Activated naive CD8-positive, alpha-beta T cell treated with anti-CD3 and anti-CD28 coated beads, Interleukin-2, amount 10 ng/mL, durations not matched to agents 7 days and 5 days (primary cell): ENCODE data around the gene IFT43. TPM values are rescaled to one million over a fixed set of nuclear protein-coding genes. Genes with fewer than 3 reads are reported as not detected.

Experiments
- ATAC-seq: fragments of 150-1000 bp; cut with Tn5 transposase; one replicate; pipeline ENCODE4 v1.10.0; 2021; ENCODE audit warnings: low read depth, moderate library complexity
- POLR2A ChIA-PET: fragments of 350-600 bp; sonication (Branson Sonifier 250); formaldehyde crosslinking; loops from one replicate; lab custom pipeline; 2021; ENCODE audit warnings: antibody characterized with exemption; lab: Charles Lee
- DNase-seq: peaks from one replicate; pipeline ENCODE4 v3.0.0; 2021
- H3K27ac Mint-ChIP-seq: one replicate; pipeline ENCODE4 v1.8.0; 2022; ENCODE audit warnings: mild to moderate bottlenecking, mixed read lengths
- H3K27me3 Mint-ChIP-seq: one replicate; pipeline ENCODE4 v1.8.0; 2022; ENCODE audit warnings: mild to moderate bottlenecking, moderate library complexity, mixed read lengths
- H3K36me3 Mint-ChIP-seq: one replicate; pipeline ENCODE4 v1.8.0; 2021; ENCODE audit warnings: mild to moderate bottlenecking, mixed read lengths
- H3K4me1 Mint-ChIP-seq: one replicate; pipeline ENCODE4 v1.8.0; 2021; ENCODE audit warnings: mixed read lengths
- H3K4me3 Mint-ChIP-seq: one replicate; pipeline ENCODE4 v1.8.0; 2022; ENCODE audit warnings: mild to moderate bottlenecking, moderate library complexity, mixed read lengths
- H3K9me3 Mint-ChIP-seq: one replicate; pipeline ENCODE4 v1.8.0; 2021; ENCODE audit warnings: mixed read lengths
- total RNA-seq, 2 experiments: library from RNA; stranded (reverse); gene quantifications; one replicate each; pipeline ENCODE4 v1.2.3, GENCODE V29; 2021

IFT43 gene
- total RNA-seq, 2 experiments from 2014 or later: 8.0 to 8.2 TPM

- ATAC-seq (no peak), DNase-seq (no peak)
- Mint-ChIP-seq H3K4me1 (peaks cover 23% of the 10 kb centered on the region), H3K27ac (no peak overlapping the region), H3K9me3 (no peaks in the 10 kb centered on the region), H3K27me3 (peaks cover 4% of the 10 kb centered on the region), H3K4me3 (no peak overlapping the region), H3K36me3 (no peaks in the 10 kb centered on the region)
- POLR2A ChIA-PET: no interaction called here
These were observed 889 bp upstream of the IFT43 start for GRCh38 chr14:75984674-75985073.

- Mint-ChIP-seq H3K4me1 (peaks cover 15% of the 10 kb centered on the region), H3K36me3 (peaks cover 2% of the 10 kb centered on the region), H3K4me3 (peak overlapping the region; percentile 83), H3K27ac (no peak overlapping the region), H3K27me3 (peaks cover 4% of the 10 kb centered on the region), H3K9me3 (no peaks in the 10 kb centered on the region)
- DNase-seq (no peak), ATAC-seq (no peak)
- POLR2A ChIA-PET: no interaction called here
These were observed 839 bp downstream of the IFT43 start for GRCh38 chr14:75986439-75986765.

DNA sequence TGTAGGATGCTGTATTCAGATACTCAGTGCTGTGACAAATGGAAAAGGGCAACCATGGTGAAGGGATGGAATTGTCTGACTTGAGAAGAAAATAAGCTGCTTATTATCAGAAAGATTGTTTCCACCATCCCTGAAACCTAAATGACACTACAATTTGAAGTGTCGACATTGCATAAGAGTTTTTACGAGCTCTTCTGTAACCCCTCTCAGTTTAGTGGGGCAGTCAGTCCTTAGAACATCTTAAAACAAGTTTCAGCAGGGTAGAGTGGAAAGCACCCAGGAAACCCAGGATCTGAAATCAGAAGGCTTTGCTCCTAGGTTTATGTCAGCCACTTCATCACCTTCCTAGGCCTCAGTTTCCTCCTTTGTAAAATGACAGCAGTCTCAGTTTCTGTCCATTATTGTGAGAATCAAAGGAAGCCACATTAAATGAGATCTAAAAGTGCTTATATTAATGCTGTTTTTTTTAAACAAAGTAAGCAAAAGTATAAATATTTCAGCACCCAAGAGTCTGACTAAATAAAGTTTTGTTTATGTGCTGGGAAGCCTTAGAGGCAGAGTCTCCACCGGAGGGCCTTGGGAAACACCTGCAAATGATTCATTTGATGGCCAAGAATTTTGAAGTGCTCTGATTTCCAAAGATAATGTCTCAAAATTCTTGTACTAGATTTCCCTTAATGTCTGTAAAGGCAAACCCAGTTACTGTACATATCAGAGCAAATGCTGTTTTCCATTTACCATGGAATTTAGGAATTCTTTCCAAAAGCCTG, 1.8 kb downstream of the IFT43 start:
- POLR2A ChIA-PET: no interaction called here
- Mint-ChIP-seq H3K9me3 (no peaks in the 10 kb centered on the region), H3K4me3 (no peak overlapping the region), H3K27me3 (peaks cover 4% of the 10 kb centered on the region), H3K36me3 (peaks cover 2% of the 10 kb centered on the region), H3K27ac (no peak overlapping the region), H3K4me1 (peaks cover 11% of the 10 kb centered on the region)
- no peak for ATAC-seq
- DNase-seq: no peak

- peaks cover 13% of the 10 kb centered on the region for H3K4me1 Mint-ChIP-seq
- POLR2A ChIA-PET: no interaction called here
- H3K27ac Mint-ChIP-seq: no peak overlapping the region
- peaks cover 2% of the 10 kb centered on the region for H3K36me3 Mint-ChIP-seq
- DNase-seq: no peak
- no peak for ATAC-seq
- H3K9me3 Mint-ChIP-seq: no peaks in the 10 kb centered on the region
- no peak overlapping the region for H3K4me3 Mint-ChIP-seq
- H3K27me3 Mint-ChIP-seq: no peaks in the 10 kb centered on the region
These were observed 3.6 kb downstream of the IFT43 start for GRCh38 chr14:75989134-75989533.

GRCh38 chr14:75990297-75990696, 4.7 kb downstream of the IFT43 start:
- H3K36me3 Mint-ChIP-seq: peaks cover 2% of the 10 kb centered on the region
- no peak for ATAC-seq
- DNase-seq: no peak
- H3K9me3 Mint-ChIP-seq: no peaks in the 10 kb centered on the region
- H3K27ac Mint-ChIP-seq: no peak overlapping the region
- peaks cover 13% of the 10 kb centered on the region for H3K4me1 Mint-ChIP-seq
- POLR2A ChIA-PET: no interaction called here
- no peak overlapping the region for H3K4me3 Mint-ChIP-seq
- H3K27me3 Mint-ChIP-seq: no peaks in the 10 kb centered on the region

DNA sequence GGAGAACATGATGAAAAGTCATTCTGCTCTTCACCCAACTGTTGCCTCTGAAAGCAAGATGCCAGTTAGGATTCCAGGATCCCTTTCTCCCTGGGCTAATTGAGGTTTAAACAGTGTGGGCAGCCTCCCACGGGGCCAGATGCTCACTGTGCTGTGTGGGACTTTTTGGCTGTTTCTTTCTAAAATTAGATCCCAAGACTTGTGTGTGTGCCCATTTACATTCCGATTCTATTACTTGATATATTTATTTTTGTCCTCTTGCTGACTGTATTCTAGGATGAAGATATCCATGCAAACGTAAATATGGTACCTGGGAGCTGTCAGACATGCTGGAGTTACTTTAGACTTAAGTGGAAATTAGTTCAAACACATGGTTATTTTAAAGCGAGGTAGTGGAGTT, 6.2 kb downstream of the IFT43 start:
- peaks cover 2% of the 10 kb centered on the region for H3K36me3 Mint-ChIP-seq
- ATAC-seq (no peak), DNase-seq (no peak)
- H3K4me3 Mint-ChIP-seq: no peak overlapping the region
- peaks cover 4% of the 10 kb centered on the region for H3K4me1 Mint-ChIP-seq
- H3K27ac Mint-ChIP-seq: no peak overlapping the region
- POLR2A ChIA-PET: no interaction called here
- H3K27me3 Mint-ChIP-seq: no peaks in the 10 kb centered on the region
- H3K9me3 Mint-ChIP-seq: no peaks in the 10 kb centered on the region

DNA sequence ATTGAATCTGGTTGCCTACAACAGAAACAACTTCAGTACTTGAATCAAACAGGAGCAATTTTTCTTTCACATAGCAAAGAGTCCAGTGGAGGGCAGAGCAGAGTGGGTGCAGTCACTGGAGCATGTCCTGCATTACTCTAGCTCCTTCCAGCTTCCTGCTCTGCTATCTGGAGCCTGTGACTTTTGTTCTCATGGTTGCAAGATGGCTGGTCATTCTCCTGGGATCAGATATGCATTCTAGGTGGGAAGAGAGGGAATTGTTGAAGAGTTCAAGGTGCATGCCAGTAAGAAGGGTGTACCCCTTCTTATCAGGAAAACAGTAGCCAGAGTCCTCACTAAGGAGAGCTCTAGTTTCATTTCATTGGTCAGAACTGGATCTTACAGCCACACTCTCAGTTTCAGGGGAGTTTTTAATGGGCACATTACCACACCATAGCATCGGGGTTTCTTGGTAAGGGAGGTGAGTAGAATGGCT, 8.0 kb downstream of the IFT43 start:
- POLR2A ChIA-PET: no interaction called here
- Mint-ChIP-seq H3K9me3 (no peaks in the 10 kb centered on the region), H3K27me3 (no peaks in the 10 kb centered on the region), H3K27ac (no peak overlapping the region), H3K4me1 (peaks cover 3% of the 10 kb centered on the region), H3K36me3 (peaks cover 2% of the 10 kb centered on the region), H3K4me3 (no peak overlapping the region)
- no peak for DNase-seq
- ATAC-seq: no peak

DNA sequence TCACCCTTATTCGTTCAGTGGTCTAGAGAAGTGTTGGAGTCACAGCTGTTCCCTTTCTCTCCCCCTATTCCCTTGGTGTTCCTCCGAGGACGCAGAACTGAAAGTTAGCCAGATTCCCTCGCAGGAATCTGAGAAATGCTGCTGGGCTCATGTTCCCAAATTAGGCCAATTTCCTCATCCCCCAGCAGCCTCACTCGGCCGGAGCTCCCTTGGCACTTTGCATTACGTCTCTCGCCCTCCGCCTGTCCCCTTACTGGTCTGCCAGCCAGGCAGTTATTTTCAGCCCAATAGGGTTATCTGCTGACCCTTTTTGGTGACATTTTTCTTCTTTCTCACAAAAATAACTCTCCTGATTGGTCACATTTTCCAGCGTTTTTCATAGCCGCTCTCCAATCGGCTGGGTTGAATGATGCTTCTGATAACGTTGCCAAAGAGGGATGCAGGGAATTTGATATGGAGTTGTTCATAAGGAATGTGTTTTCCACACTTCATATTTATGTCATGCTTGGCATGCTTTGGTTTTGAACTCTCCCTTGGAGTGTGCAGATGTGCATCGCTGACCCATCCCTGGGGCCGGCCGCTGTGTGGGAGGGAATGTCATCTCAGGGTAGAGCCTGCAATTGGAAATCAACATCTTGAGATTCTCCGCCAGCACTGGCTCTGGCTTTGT, 9.9 kb downstream of the IFT43 start:
- Mint-ChIP-seq H3K27me3 (no peaks in the 10 kb centered on the region), H3K4me1 (peaks cover 3% of the 10 kb centered on the region), H3K27ac (no peak overlapping the region), H3K4me3 (no peak overlapping the region), H3K36me3 (no peaks in the 10 kb centered on the region), H3K9me3 (no peaks in the 10 kb centered on the region)
- DNase-seq (no peak), ATAC-seq (no peak)
- POLR2A ChIA-PET: no interaction called here

GRCh38 chr14:75996488-75996887, 10.9 kb downstream of the IFT43 start:
- no peak overlapping the region for H3K27ac Mint-ChIP-seq
- ATAC-seq (no peak), DNase-seq (no peak)
- peaks cover 3% of the 10 kb centered on the region for H3K4me1 Mint-ChIP-seq
- no peaks in the 10 kb centered on the region for H3K36me3 Mint-ChIP-seq
- no peaks in the 10 kb centered on the region for H3K27me3 Mint-ChIP-seq
- no peaks in the 10 kb centered on the region for H3K9me3 Mint-ChIP-seq
- POLR2A ChIA-PET: no interaction called here
- H3K4me3 Mint-ChIP-seq: no peak overlapping the region

DNA sequence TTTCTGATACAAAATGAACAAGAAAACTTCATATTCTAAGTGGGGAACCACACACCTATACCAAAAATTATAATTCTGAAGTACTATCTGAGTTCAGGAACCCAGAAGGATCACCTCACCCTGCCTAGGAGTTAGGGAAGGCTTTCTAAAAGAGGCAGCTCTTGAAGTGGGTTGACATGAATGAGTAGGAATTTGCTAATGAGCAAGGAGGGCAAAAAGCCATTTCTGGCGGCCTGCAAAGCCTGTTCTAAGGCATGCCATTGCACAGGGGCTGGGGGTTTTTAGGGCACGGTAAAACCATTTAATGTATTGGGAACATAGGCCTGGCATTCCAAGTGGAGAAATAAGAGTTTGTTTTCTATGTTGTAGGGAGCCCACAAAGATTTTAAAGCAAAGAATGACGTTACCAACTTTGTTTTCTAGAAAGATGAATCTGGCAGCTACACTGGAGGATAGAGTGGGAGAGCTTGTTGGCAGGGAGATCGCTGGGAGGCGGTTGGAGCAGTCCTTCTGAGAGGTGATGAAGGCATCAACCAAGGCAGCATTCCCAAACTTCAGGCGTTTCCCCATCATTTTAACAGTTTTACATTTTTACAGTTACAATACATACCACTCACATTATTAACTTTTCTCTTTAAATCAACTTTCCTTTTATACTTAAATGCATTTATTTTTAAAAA, 14.1 kb downstream of the IFT43 start:
- H3K4me1 Mint-ChIP-seq: no peaks in the 10 kb centered on the region
- H3K27ac Mint-ChIP-seq: no peak overlapping the region
- no peaks in the 10 kb centered on the region for H3K27me3 Mint-ChIP-seq
- peaks cover 6% of the 10 kb centered on the region for H3K36me3 Mint-ChIP-seq
- POLR2A ChIA-PET: no interaction called here
- no peak for ATAC-seq
- no peak overlapping the region for H3K4me3 Mint-ChIP-seq
- no peak for DNase-seq
- H3K9me3 Mint-ChIP-seq: peaks cover 1% of the 10 kb centered on the region

DNA sequence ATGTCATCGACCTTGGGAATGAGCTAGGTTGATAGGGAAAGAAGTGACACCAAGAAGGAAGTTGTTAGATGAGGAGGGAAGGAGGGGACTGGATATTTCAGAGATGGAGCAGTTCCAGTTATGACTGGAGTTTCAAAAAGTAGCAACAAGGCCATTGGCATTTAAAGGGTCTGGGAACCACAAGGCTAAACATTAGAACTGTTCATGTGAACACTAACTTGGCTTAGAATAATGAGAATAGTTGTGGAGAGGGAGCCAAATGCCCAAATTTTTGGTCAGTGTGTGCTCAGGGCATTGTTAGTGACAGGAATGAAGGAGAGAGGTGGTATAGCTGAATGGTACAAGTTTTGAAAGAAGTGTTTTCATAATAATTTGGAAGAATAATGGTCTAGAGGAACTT, 16.8 kb downstream of the IFT43 start:
- Mint-ChIP-seq H3K4me3 (no peak overlapping the region), H3K36me3 (peaks cover 11% of the 10 kb centered on the region), H3K9me3 (peaks cover 1% of the 10 kb centered on the region), H3K27ac (peak overlapping the region; percentile 46), H3K4me1 (no peaks in the 10 kb centered on the region), H3K27me3 (no peaks in the 10 kb centered on the region)
- DNase-seq: no peak
- POLR2A ChIA-PET: no interaction called here
- no peak for ATAC-seq

DNA sequence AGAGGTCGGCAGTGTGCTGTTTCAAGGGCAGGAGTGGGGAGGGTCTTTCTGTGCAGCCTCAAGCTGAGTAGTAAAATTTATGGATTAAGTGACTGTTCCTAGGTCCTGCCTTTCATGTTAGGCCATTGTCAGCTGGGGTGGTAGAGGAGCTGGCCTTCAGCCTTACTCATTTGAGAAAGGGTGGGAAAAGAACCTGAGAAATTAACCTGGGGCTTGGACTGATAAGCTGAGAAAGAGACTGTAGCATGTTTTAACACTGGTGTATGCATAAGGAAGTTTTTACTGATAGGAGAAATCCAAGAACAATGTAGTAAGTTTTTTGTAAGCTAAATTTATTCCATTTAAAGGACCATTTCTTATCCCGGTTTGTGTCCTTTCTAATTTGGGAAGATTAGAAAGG, 20.7 kb downstream of the IFT43 start:
- Mint-ChIP-seq H3K9me3 (peaks cover 1% of the 10 kb centered on the region), H3K27me3 (no peaks in the 10 kb centered on the region), H3K4me3 (no peak overlapping the region), H3K4me1 (no peaks in the 10 kb centered on the region), H3K36me3 (peaks cover 11% of the 10 kb centered on the region), H3K27ac (no peak overlapping the region)
- no peak for ATAC-seq
- DNase-seq: no peak
- POLR2A ChIA-PET: no interaction called here

GRCh38 chr14:76007379-76007778, 21.8 kb downstream of the IFT43 start:
- Mint-ChIP-seq H3K4me3 (no peak overlapping the region), H3K9me3 (peaks cover 1% of the 10 kb centered on the region), H3K27ac (no peak overlapping the region), H3K27me3 (no peaks in the 10 kb centered on the region), H3K36me3 (peaks cover 9% of the 10 kb centered on the region), H3K4me1 (no peaks in the 10 kb centered on the region)
- ATAC-seq (no peak), DNase-seq (no peak)
- POLR2A ChIA-PET: no interaction called here

DNA sequence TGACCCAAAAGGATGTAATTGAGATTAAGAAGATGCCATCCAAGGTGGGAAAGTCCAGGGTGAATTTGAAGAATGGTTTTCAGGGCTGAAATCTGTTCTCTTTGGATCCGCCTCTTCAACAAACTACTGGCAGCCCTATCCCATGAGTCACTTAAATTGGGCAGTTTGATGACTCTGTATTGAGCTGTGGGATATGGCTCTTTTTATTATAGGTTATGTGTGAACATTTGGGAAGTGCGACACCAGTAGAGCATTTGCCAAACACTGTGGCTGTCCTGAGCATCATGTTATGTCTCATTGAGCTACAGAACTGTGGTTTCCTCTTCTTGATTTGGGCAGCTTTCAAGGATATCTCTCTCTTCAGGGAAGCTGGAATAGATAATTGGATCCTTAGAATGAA, 22.3 kb downstream of the IFT43 start:
- no peak for ATAC-seq
- Mint-ChIP-seq H3K27me3 (no peaks in the 10 kb centered on the region), H3K4me1 (no peaks in the 10 kb centered on the region), H3K27ac (no peak overlapping the region), H3K4me3 (no peak overlapping the region), H3K36me3 (peaks cover 6% of the 10 kb centered on the region), H3K9me3 (peaks cover 1% of the 10 kb centered on the region)
- POLR2A ChIA-PET: no interaction called here
- no peak for DNase-seq
